ENCODE measurements around the gene SH3GL3. TPM values are rescaled to one million over a fixed set of nuclear protein-coding genes. Genes with fewer than 3 reads are reported as not detected.

The SH3GL3 gene, protein sequence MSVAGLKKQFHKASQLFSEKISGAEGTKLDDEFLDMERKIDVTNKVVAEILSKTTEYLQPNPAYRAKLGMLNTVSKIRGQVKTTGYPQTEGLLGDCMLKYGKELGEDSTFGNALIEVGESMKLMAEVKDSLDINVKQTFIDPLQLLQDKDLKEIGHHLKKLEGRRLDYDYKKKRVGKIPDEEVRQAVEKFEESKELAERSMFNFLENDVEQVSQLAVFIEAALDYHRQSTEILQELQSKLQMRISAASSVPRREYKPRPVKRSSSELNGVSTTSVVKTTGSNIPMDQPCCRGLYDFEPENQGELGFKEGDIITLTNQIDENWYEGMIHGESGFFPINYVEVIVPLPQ
- 1 to 10 TPM; 3.5 to 3.8 TPM for total RNA-seq
- polyA plus RNA-seq (2013, experiment 1 of 2): 3.9 TPM
- polyA plus RNA-seq (2013, experiment 2 of 2): 4.6 TPM
- long read RNA-seq, experiment 1, partial matches to known transcripts: 0 of 1 reads
- long read RNA-seq, experiment 1, other reads (novel, unspliced or antisense): 1 of 1 reads
- long read RNA-seq, experiment 2, transcript SH3GL3-202 (9 exons, 1,806 nt): major isoform, 5 of 7 reads
- long read RNA-seq, experiment 2, partial matches to known transcripts: 0 of 7 reads
- long read RNA-seq, experiment 2, other reads (novel, unspliced or antisense): 2 of 7 reads
- long read RNA-seq, experiment 3, partial matches to known transcripts: 0 of 1 reads
- long read RNA-seq, experiment 3, other reads (novel, unspliced or antisense): 1 of 1 reads
- long read RNA-seq, experiment 4: 0 reads

DNA sequence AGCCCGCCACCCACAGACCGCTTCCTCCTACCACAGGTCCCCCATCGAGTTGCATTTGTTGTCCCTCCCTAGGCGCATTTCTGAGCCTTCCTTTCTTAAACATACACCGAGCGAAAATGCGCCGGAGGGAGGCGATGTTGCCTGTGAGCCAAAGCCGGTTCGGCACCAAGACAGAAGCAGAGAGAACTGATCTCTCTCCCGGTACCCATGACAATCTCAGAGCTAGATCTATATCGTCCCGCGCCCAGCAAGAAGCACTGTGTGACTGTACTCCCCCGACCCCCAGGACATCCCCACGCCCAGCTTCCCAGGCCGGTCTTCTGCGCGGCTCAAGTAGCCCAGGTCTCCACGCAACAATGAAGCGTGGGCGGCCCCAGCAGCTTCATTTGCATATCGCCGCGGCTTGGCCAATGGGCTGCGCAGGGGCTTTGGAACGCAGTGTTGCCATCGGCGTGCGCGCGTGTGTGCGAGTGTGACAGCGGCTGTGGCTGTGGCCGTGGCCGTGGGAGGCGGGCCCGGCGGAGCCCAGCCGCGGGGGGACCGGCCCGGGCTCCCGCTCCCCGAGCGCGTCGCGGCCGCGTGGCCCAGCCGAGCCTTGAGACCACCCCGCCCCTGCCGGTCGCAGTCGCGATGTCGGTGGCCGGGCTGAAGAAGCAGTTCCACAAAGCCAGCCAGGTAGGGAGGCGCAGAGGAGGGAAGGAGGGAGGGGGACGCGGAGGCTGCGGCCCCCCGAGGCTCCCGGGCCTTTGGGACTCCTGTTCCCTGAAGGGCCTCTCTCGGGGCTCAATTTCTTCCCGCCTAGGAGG lies at the start of gene SH3GL3:
Gene SH3GL3, plus strand, starts transcription at position 438 of the 806 bp plus-strand sequence. Its CDS starts 193 bp downstream, at position 631.
- Histone ChIP-seq H3K9ac (ENCODE audit: extremely low read depth, low read length, poor library complexity, severe bottlenecking) (peak within 1 kb of the TSS; percentile 34), H3K36me3 (ENCODE audit: control insufficient read depth, insufficient read depth, low read length) (no peaks in the 10 kb centered on the region), H3K27ac (ENCODE audit: low read depth, low read length) (no peak within 1 kb of the TSS), H3K27me3 (ENCODE audit: control insufficient read depth, insufficient read depth, low read length, poor library complexity, severe bottlenecking) (peaks cover 10% of the 10 kb centered on the region), H3K4me3 (ENCODE audit: low read length) (peak within 1 kb of the TSS; percentile 81), H3K4me1 (ENCODE audit: control insufficient read depth, insufficient read depth, low read length) (peaks cover 14% of the 10 kb centered on the region), H3K9me3 (ENCODE audit: control insufficient read depth, low read length) (no peaks in the 10 kb centered on the region)
- H3K27ac Mint-ChIP-seq: peak within 1 kb of the TSS; percentile 95
- DNase-seq: peak; percentile 94
- no peaks in the 10 kb centered on the region for H3K36me3 Mint-ChIP-seq (ENCODE audit: low read depth)
- no peaks in the 10 kb centered on the region for H3K9me3 Mint-ChIP-seq
- TF ChIP-seq, protein P1, sequence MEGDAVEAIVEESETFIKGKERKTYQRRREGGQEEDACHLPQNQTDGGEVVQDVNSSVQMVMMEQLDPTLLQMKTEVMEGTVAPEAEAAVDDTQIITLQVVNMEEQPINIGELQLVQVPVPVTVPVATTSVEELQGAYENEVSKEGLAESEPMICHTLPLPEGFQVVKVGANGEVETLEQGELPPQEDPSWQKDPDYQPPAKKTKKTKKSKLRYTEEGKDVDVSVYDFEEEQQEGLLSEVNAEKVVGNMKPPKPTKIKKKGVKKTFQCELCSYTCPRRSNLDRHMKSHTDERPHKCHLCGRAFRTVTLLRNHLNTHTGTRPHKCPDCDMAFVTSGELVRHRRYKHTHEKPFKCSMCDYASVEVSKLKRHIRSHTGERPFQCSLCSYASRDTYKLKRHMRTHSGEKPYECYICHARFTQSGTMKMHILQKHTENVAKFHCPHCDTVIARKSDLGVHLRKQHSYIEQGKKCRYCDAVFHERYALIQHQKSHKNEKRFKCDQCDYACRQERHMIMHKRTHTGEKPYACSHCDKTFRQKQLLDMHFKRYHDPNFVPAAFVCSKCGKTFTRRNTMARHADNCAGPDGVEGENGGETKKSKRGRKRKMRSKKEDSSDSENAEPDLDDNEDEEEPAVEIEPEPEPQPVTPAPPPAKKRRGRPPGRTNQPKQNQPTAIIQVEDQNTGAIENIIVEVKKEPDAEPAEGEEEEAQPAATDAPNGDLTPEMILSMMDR (conservative IDR thresholded peaks at IDR 0.05): peak; percentile 72
- peaks cover 17% of the 10 kb centered on the region for H3K4me1 Mint-ChIP-seq
- H3K4me3 Mint-ChIP-seq: peak within 1 kb of the TSS; percentile 83
- WGBS, 2 experiments (ENCODE audit: insufficient coverage in 1 of 2, insufficient read length in 1 of 2): 0 to 1% methylated on average over 13 to 68 of the region's 68 CpGs
- H3K27me3 Mint-ChIP-seq (ENCODE audit: insufficient read depth): peaks cover 27% of the 10 kb centered on the region

DNA sequence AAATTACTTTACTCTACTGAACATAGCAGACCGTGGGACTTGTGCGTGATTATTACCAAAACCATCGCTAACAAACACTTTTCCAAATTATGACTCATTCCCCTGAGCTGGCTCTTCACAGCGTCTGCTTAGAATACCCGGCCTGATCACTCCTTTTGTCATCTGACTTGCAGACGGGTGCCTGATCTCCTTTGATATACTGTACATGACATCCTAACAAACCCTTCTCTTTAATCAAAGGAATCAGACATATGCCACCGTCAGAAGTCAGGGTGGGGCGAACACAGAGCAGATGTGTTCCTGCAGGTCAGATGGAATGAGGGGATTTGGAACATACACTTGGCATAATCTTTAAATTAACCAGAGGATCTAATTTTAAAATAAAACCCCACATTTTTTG lies 48.5 kb upstream of the SH3GL3 start:
- Histone ChIP-seq H3K27me3 (ENCODE audit: control insufficient read depth, insufficient read depth, low read length, poor library complexity, severe bottlenecking) (no peaks in the 10 kb centered on the region), H3K9ac (ENCODE audit: extremely low read depth, low read length, poor library complexity, severe bottlenecking) (no peak overlapping the region), H3K27ac (ENCODE audit: low read depth, low read length) (no peak overlapping the region), H3K9me3 (ENCODE audit: control insufficient read depth, low read length) (no peaks in the 10 kb centered on the region), H3K4me1 (ENCODE audit: control insufficient read depth, insufficient read depth, low read length) (no peaks in the 10 kb centered on the region), H3K4me3 (ENCODE audit: low read length) (no peak overlapping the region), H3K36me3 (ENCODE audit: control insufficient read depth, insufficient read depth, low read length) (no peaks in the 10 kb centered on the region)
- TF ChIP-seq, protein P1 (conservative IDR thresholded peaks at IDR 0.05): no peak
- H3K4me1 Mint-ChIP-seq: no peaks in the 10 kb centered on the region
- WGBS, 2 experiments (ENCODE audit: insufficient coverage in 1 of 2, insufficient read length in 1 of 2): 89 to 91% methylated on average over 6 to 8 of the region's 8 CpGs
- H3K9me3 Mint-ChIP-seq: no peaks in the 10 kb centered on the region
- no peaks in the 10 kb centered on the region for H3K36me3 Mint-ChIP-seq (ENCODE audit: low read depth)
- peaks cover 11% of the 10 kb centered on the region for H3K27me3 Mint-ChIP-seq (ENCODE audit: insufficient read depth)
- no peak overlapping the region for H3K4me3 Mint-ChIP-seq
- H3K27ac Mint-ChIP-seq: no peak overlapping the region
- no peak for DNase-seq

DNA sequence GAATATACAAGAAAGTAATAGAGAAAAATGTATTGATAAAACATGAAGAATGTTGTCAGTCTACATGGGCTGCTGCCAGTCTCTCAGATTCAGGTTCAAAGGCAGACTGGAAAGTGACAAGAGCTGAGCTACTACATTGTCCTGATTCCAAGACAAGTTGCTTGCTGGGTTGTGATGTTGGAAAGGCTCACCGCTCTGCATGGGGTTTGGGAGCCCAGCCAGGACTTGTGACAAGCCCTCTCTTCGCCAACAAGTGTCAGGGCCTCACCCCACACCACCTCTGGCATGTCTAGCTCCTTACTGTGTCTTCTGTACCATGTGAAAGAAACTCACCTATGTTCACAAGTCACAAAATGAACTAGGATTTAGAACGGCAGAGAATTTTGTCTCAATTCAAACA lies 43.0 kb upstream of the SH3GL3 start:
- DNase-seq: no peak
- Mint-ChIP-seq H3K36me3 (ENCODE audit: low read depth) (no peaks in the 10 kb centered on the region), H3K4me1 (no peaks in the 10 kb centered on the region), H3K27ac (no peak overlapping the region), H3K4me3 (no peak overlapping the region), H3K27me3 (ENCODE audit: insufficient read depth) (peaks cover 9% of the 10 kb centered on the region), H3K9me3 (no peaks in the 10 kb centered on the region)
- Histone ChIP-seq H3K27me3 (ENCODE audit: control insufficient read depth, insufficient read depth, low read length, poor library complexity, severe bottlenecking) (no peaks in the 10 kb centered on the region), H3K27ac (ENCODE audit: low read depth, low read length) (no peak overlapping the region), H3K4me3 (ENCODE audit: low read length) (no peak overlapping the region), H3K9ac (ENCODE audit: extremely low read depth, low read length, poor library complexity, severe bottlenecking) (no peak overlapping the region), H3K4me1 (ENCODE audit: control insufficient read depth, insufficient read depth, low read length) (no peaks in the 10 kb centered on the region), H3K36me3 (ENCODE audit: control insufficient read depth, insufficient read depth, low read length) (no peaks in the 10 kb centered on the region), H3K9me3 (ENCODE audit: control insufficient read depth, low read length) (no peaks in the 10 kb centered on the region)
- TF ChIP-seq, protein P1 (conservative IDR thresholded peaks at IDR 0.05): no peak
- WGBS, 2 experiments (ENCODE audit: insufficient coverage in 1 of 2, insufficient read length in 1 of 2): 90 to 93% methylated on average over 3 of the region's 3 CpGs
